HG03571 (cell line): Measurements from ENCODE around the gene URB1.
"Not testable (repeated sequence)": the region's sequence is repeated elsewhere in the genome, so short reads cannot be mapped to it uniquely, and the experiment has no call there.

ENCODE experiments used
- ATAC-seq: cut with Tn5 transposase; IDR thresholded peaks from one replicate; pipeline ENCODE4 v1.9.1; 2021; ENCODE audit not compliant: unreplicated experiment

URB1 gene

DNA sequence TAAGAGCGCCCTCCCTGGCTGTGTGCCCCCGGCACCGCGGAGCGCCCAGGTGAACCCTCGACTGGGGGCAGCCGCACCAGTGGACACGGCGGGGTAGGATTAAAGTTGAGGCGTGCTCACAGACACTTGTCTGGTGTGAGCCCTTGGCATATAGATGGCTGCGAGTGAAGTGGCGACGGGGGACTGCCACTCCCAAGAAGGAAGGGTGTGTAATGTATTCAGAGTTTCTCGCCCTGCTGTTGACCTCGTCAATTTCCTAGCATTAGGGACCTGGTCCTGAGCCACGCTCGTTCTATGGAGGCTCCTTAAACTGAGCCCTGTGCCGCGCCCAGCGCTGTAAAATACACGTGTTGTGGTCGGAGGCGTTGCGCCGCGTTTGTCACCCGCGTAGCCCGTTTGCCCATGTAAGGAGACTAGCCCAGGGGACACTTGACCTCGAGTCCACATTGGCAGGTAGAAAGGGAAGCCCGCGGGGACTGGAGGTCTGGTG, 20.2 kb upstream of the URB1 start:
- ATAC-seq = no peak

DNA sequence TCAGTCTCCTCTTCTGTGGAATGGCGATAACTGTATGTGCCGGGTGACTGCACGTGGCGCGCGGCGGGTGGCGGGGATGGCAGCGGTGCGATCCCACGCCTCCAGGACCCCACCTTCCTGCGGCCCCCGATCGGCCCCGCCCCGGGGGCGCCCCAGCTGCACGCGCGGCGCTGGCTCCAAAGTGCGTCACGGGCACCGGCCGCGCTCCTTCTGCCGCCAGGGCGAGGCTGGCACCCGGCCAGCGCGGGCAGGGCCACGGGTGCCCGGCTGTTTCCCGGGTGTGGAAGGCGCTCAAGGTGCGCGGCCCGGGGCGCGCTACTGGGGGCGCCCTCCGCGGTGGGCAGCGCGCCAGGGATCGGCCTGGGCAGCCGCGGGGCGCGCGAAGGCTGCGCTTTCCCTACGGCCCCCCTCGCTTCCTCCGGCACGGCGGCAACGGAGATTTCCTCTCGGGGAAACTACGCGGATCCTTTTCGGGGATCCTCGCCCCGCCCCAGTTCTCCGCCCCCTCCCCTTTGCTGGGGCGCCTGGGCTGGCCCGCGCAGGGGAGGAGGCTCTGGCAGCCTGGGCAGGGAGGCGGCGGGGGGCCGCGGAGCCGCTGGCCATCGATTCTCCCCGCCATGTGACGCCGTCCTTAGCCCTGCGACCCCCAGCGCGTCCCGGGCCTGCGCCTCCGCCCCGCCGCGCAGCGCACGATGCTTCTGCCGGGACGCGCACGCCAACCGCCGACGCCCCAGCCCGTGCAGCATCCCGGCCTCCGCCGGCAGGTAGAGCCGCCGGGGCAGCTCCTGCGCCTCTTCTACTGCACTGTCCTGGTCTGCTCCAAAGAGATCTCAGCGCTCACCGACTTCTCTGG, 19.6 kb upstream of the URB1 start, which contains the start of gene EVA1C:
Gene EVA1C (plus strand): TSS at position 545 of the 853 bp plus-strand sequence. CDS start 148 bp downstream, at position 693.
- ATAC-seq = no peak

DNA sequence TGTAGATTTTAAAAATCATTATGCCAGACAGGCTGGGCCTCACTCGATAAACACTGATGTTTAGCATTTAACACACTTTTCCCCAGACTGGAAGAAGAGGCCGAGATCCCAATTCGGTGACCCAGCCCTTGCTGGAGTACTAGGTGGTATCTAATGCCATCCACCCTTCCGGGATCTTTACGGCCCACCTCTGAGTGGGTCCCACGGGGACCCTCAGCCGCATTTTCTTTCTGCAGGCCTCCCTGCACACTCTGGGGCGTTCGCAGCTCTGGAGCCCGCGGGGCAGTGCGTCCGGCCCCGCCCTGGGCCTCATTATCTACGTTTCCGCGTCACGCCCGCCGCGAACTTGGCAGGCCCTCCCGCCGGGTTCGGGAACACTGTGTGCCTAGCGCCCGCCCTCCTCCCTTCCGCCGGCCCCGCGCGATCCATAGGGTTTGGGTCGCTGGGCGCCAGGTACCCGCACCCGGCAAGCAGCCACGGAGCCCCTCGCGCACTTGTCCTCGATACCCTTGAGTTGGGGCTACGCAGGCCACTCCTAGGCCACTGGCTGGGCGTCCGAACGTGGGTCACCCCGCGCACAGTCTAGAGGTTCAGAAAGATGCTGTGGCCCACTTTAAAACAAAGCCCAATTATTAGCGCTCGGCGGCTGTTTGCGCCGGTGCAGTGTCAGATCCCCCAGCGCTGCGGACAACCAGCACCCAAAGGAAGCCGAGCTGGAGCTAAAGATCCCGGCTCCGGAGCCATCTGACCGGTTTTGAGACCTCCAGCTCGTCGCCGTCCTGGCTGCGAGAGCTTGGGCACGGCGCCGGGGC, 18.7 kb upstream of the URB1 start:
- ATAC-seq = no peak

DNA sequence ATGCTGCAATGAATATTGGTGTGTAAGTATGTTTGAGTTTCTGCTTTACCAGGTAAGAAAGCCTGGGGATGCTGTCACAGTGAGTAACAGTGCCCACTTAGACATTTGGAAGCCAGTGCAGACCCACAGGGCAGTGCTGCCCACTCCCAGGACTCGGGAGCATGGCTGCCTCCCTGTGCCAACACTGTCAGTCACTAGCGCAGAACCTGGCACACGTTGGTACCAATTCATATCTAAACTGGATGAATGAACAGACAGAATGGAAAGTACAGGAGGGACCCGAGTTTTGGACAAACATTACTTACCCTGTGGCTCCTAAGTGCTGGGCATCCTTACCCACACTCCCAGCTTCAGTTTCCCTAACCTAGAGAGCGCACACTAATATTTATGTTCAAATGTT, 18.1 kb upstream of the URB1 start:
- ATAC-seq = no peak

DNA sequence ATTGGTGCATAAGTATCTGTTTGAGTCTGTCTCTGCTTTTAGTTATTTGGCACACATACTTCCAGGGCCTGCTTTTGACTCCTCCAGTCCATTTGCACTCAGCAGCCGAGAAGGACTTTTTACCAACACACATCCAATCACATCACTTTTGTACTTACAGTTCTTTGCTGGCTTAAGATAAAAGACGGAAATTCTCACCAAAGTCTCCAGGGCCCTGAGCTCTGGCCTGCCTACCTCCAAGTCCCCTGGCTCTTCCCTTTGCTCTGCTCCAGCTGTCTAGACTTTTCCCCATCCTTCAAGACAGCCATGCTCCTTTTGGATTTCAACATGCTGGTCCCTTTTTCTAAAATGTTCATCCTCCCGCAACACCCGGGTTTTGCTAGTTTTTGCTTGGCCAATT, 17.5 kb upstream of the URB1 start:
- no peak for ATAC-seq

DNA sequence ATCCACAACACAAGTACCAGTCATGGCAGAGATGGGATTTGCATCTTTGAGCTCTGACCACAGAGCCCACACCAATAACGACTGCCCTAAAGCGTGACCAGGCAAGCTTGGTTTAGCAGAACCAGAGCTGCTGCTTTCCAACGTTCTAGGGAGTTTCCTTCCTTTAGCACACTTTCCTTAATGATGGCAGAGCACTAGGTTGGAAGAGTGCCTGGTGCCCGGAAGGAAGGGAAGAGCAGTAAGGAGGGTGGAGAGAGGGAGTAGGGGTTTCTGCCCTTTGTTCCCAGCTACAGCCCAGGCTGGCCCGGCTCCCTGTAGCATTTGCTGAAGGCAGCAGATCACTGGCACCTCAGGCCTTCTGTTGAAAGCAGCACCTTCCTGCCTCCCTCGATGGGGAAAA, 13.6 kb upstream of the URB1 start:
- ATAC-seq = no peak

DNA sequence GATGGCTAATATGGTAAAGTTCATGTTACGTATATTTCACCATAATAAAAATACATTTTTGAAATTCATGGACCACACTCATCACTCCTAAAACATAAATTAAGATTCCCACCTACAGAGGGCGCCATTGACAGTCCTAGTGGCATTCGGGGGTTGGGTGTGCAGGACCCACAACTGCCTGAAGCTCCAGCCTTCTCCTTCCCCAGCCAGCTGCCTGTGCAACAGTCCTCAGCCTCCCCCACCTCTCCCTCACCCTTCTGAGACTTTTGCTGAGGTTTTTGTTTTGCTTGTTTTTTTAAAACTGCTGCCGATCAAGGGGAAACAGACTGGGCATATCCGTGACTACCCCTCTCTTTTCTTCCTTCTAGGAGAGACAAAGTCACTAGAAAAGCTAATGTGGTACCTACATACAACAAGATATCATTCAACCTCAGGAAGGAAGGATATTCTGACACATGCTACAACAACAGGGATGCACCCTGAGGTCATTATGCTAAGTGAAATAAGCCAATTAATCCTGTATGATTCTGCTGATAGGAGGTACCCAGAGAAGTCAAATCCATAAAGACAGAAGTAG, 10.5 kb upstream of the URB1 start:
- ATAC-seq = no peak

DNA sequence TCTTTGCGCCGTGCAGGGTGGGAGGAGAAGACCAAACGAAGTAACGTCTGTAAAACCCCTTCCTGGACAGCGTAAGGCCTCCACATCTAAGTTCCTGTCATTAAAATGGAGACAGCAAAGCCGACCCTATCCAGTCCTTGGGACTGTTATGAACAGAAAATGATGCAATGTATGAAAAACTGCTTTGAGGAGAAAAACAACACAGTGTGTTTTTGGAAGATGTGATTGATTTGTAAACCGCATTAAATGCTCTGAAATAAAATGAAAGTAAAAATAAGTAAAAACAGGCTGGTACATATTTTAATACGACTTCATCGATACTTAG, 827 bp upstream of the URB1 start:
- no peak for ATAC-seq

DNA sequence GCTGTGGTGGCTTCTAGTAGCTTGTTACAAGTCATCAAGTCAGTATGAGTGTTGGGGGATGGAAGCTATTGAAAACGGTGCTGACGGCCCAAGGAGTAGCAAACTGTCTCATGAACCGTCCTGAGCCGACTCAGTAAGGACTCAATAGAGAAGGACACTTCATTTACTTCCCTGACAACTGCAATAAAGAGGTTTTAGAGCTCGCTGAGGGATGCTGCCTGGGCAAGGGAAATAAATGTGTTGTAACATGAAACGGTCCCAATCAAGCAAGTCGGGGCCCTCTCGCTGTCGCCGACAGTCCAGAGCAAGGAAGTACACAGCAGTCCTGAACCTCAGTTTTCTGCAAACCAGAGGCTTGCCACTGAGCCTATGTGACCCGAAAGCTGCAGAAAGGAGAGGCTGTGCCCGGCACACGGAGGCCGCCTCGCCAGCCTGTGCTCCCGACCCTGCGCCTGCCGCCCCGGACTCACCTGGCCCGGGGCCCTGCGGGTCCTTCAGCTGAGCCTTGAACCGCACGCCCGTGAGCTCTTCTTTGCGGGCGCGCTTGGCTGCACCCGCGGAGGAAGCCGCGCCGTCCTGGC, 423 bp downstream of the URB1 start:
- ATAC-seq = no peak

DNA sequence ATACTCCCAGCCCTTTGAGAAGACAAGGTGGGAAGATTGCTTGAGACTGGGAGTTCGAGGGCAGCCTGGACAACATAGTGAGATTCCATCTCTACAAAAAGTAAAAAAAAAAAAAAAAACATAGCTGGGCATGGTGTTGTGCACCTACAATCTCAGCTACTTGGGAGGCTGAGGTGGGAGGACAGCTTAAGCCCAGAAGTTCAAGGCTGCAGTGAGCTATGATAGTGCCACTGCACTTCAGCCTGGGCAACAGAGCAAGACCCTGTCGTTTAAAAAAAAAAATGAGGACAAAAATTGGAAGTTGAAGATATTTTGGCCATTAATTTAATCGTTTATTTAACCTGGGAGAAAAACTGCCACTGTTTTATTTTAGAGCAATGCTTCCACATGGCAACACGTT, 1.1 kb downstream of the URB1 start:
- no peak for ATAC-seq

DNA sequence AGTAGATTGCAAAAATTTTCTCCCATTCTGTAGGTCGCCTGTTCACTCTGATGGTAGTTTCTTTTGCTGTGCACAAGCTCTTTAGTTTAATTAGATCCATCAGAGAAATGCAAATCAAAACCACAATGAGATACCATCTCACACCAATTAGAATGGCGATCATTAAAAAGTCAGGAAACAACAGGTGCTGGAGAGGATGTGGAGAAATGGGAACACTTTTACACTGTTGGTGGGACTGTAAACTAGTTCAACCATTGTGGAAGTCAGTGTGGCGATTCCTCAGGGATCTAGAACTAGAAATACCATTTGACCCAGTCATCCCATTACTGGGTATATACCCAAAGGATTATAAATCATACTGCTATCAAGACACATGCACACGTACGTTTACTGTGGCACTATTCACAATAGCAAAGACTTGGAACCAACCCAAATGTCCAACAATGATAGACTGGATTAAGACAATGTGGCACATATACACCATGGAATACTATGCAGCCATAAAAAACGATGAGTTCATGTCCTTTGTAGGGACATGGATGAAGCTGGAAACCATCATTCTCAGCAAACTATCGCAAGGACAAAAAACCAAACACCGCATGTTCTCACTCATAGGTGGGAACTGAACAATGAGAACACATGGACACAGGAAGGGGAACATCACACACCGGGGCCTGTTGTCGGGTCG, 2.1 kb downstream of the URB1 start:
- not testable (repeated sequence) for ATAC-seq

DNA sequence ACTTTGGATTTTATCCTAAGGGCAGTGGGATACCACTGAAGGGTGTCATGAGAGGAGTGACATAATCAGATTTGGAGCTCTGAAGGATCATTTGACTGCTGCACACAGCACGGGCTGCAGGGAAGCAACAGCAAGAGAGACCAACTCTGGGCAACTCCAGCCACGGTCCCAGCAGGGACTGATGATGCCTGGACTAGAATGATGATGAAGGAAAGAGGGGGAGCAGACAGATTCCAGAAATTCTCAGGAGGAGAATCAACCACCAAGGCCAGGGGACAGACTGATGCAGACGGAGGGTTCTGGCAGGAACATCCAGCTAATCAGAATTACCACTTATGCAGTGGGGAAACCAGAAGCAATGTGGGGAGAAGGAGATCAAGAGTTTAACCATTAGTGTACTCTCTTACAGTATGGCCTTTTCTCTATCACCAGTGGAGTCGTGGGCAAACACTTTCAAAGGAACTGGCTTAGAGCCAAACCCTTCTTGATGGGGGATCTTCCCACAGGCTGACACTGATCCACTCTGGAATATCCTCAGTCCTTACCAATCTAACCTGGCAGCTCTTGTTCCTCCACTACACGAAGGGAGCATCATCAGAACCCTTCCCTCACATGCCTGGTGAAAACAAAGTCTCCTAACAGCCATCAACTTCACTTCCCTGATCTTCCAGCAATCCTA, 3.3 kb downstream of the URB1 start:
- no peak for ATAC-seq

DNA sequence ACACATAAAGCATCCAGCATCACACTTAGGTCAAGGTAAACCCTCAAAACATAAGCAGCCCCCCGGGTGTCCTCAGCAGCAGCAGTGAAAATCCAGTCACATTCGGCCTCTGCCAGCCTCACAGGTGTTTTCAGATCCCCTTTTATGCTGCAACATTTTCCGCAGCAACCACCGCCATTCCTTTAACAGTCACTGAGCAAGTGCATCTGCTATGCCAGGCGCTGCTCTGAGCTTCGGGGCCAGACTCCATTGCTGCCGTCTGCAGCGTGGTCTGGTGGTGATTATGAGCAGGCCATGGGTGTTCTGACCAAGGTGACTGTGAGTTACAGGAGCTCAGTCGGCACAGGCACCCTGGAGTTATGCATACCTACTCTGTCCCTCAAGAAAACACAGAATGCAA, 4.5 kb downstream of the URB1 start:
- no peak for ATAC-seq

DNA sequence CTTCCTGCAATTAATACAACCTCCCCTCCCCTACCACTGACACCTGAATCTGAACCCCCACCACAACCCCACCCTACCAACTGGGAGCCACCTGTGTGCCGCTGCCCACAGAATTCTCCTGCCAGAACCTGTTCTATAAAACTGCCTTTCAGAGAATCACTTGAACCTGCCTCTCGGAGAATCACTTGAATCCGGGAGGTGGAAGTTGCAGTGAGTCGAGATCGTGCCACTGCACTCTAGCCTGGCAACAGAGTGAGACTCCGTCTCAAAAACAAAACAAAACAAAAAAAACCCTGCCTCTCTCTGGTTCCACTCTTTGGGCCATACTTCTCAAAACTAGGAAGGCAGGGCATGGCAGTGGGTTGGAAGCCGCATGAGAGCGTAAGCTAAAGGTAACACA, 5.7 kb downstream of the URB1 start:
- no peak for ATAC-seq

DNA sequence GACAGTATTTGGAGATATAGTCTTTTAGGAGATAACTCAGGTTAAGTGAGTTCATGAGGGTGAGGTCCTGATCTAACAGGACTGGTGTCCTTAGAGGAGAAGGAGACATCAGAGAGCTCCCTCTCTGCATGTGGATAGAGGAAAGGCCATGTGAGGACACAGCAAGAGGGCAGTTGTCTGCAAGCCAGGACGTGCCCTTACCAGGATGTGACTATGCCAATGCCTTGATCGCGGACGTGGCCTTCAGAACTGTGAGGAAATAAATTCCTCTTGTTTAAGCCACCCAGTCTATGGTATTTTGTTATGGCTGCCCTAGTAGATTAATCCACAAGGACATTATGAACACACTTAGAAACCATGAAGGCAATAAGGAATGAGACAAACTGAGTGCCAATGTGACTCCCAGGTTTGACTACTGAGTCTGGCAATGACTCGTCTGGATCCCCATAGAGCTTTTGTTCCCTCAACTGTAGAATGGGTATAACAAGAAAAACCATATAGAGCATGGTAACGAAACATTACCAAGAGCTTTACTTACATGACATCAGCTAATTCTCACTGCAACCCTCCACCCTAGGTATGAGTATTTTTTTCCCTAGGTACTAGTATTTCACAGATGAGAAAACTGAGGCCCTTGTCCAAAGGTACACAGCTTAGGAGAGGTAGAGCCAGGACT, 6.5 kb downstream of the URB1 start:
- no peak for ATAC-seq

DNA sequence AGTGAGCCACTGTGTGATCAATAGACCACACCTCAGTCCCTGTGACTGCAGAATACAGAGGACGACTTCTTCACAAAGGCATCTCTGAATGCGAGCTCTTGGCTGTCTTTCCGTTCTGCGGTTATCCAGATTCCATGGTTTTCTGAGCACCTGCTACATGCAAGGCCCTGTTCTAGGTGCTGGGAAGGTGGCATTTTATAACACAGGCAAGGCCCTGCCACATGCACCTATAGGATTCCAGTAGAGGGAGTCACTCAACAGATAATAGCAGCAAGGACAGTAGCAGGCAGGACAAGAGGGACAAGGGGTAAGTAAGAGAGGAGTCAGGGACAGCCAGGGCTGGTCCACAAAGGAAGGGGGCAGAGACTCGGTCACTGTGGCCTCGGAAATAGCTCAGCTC, 9.0 kb downstream of the URB1 start:
- no peak for ATAC-seq

DNA sequence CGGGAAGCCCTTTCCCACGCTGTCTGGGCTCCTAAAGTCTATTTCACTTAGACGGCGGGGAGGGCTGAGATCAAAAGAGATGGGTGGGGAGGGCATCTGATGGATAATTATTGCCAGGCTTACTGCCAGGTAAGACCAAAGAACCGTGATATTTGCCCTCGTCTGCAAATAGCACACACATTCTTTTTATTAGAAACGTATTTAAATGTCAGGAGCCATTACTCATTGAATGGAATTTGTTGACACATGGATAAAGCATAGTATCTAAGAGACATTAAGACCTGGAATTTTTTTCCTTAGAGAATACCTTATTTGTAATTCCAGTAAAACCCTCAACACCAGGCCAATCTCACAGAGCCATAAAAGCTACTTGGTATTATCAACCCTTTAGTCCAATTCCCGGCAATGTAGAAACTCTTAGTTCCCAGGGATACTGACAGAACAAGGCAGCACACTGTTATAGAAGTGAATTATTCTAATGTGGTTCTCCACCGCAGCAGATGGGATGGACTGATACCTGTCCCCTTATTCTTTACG, 10.6 kb downstream of the URB1 start:
- no peak for ATAC-seq

DNA sequence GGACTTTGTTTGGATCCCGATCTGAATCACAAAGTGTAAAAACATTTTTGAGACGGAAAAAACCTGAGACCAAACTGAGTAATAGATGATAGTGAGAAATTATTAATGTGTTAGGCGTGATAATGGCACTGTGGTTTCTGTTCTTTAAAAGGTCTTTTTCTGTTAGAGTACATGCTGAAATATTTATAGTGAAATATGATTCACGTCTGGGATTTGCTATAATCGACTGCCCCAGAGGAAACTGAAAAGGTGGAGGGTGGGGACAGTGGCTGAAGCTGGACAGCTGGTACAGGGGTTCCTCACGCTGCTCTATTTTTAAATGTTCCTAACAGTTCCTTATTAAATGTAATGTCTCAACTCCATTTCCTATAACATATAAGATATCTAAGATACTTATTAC, 11.2 kb downstream of the URB1 start:
- ATAC-seq = no peak

DNA sequence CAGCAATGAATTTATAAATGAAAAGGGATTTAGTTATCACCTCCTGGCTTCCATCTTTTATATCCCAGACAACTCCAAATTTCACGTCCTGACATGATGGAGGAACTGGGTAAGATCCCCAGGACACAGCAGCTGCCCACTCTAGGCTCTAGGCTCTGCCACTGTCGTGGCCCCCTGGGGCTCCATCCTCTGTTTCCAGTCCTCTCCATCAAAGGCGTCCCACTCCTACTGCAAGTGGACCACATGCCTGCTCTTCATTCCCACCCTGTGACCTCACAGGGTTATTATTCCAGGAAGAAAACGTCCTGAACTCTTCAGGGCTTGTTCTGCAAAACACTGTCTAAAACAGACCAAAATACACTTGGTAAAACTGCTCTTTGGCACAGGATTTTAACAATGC, 11.9 kb downstream of the URB1 start:
- ATAC-seq = no peak

DNA sequence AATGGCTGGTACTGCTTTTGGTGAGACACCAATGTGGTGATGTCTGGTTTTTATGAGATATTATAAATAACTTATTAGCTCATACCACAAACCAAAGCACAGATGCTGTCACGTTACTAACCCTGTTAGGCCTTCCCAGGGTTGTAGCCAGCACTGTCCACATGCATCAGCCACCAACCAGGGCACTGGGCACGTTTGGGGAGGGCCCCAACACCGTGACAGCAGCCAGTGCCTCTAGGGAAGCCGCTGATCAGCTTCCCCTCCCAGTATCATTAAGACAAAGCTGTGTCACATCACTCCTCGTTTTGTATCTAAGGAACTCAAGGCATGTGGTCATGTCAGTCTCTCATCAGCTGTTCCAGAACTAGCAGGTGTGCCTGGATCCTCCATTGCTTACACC, 13.9 kb downstream of the URB1 start:
- ATAC-seq = no peak
